WI38 (cell line): ENCODE measurements around the gene SERPINE1.
"Not testable (repeated sequence)": the region's sequence is repeated elsewhere in the genome, so short reads cannot be mapped to it uniquely, and the experiment has no call there.

Source experiments
- H3K4me3 ChIP-seq: 2 replicates; pipeline ENCODE4 v1.5.1; 2011; ENCODE audit warnings: low read depth, mild to moderate bottlenecking, control low read depth, low read length
- CTCF ChIP-seq: IDR thresholded peaks from 2 replicates; pipeline ENCODE4 v1.5.1; 2012; ENCODE audit warnings: low read depth, mild to moderate bottlenecking, control low read depth, low read length

SERPINE1 gene

DNA sequence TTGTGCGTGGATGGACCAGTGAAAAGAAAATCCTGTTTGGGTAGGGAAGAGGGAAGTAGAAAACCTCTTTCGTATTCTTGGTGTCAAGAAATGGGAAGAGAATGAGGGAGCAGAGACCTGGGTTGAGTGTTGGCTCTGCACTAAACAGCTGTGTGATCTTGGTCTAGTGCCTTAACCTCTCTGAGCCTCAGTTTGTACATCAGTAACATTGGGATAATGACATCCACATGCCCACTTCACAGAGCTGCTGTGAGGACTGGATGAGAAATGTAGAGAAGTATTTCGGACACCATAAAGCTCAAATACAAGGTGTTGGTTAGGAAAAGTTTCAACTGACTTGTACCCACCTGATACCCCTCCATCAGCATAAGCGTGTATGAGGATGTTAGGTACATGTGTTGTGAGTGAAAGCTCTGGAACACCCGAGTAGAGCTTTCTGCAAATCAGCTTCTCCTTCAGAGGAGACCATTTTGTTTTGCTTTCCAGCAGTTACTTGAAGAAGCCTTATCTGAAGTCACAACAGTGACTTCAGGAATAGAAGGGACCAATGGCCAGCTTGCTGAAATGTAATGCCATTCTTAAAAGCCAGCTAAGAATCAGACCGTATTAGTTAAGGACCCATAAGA lies 30.5 kb upstream of the SERPINE1 start:
- no peak for TF ChIP-seq CTCF
- H3K4me3 ChIP-seq, result no peak overlapping the region

- no peak overlapping the region for H3K4me3 ChIP-seq
- TF ChIP-seq CTCF, result no peak
Observed at GRCh38 chr7:101096957-101097347, 30.0 kb upstream of the SERPINE1 start.

- no peak overlapping the region for H3K4me3 ChIP-seq
- TF ChIP-seq CTCF, result no peak
Observed at GRCh38 chr7:101097561-101097960, 29.3 kb upstream of the SERPINE1 start.

- H3K4me3 ChIP-seq, result no peak overlapping the region
- no peak for TF ChIP-seq CTCF
Observed at GRCh38 chr7:101099969-101100781, 26.7 kb upstream of the SERPINE1 start.

GRCh38 chr7:101100858-101101847 lies 25.8 kb upstream of the SERPINE1 start:
- no peak for TF ChIP-seq CTCF
- H3K4me3 ChIP-seq, result no peak overlapping the region

GRCh38 chr7:101102026-101102425 lies 24.9 kb upstream of the SERPINE1 start:
- no peak for TF ChIP-seq CTCF

DNA sequence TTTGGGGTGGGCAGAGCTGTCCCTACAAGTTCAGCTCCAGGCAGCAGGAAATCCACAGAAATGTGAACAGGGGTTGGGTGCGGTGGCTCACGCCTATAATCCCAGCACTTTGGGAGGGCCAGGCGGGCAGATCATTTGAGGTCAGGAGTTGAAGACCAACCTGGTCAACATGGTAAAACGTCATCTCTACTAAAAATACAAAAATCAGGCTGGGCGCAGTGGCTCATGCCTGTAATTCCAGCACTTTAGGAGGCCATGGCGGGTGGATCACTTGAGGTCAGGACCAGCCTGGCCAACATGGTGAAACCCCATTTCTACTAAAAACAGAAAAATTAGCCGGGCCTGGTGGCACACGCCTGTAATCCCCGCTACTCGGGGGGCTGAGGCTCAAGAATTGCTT lies 23.2 kb upstream of the SERPINE1 start:
- H3K4me3 ChIP-seq, result not testable (repeated sequence)

More at GRCh38 chr7:101102026-101102425, 24.9 kb upstream of the SERPINE1 start:
- H3K4me3 ChIP-seq, result no peak overlapping the region
